Naive B cell (primary cell): ENCODE results near the gene MLEC. TPM values are rescaled to one million over a fixed set of nuclear protein-coding genes. Genes with fewer than 3 reads are reported as not detected.
"Not testable (repeated sequence)": the region's sequence is repeated elsewhere in the genome, so short reads cannot be mapped to it uniquely, and the experiment has no call there.

Experiments used
- ATAC-seq, 2 donors: fragments of 150-1000 bp; cut with Tn5 transposase; 2 replicates each; pipeline ENCODE4 v1.10.0; 2021; ENCODE audit warnings: low read depth in 2 of 2, mild to moderate bottlenecking in 2 of 2, moderate library complexity in 2 of 2
- DNase-seq: peaks from one replicate; pipeline ENCODE4 v3.0.0; 2022
- H3K27ac Mint-ChIP-seq, 6 donors: one replicate each; pipeline ENCODE4 v1.8.0; 2020 to 2022; ENCODE audit warnings: mild to moderate bottlenecking in 6 of 6, mixed read lengths in 6 of 6, moderate library complexity in 5 of 6, inconsistent platforms in 2 of 6
- H3K27me3 Mint-ChIP-seq, 3 donors: one replicate each; pipeline ENCODE4 v1.8.0; 2021 to 2022; ENCODE audit warnings: mixed read lengths in 3 of 3, mild to moderate bottlenecking in 1 of 3
- H3K36me3 Mint-ChIP-seq, 2 donors: one replicate each; pipeline ENCODE4 v1.8.0; 2020 to 2022; ENCODE audit warnings: mixed read lengths in 2 of 2, inconsistent platforms in 1 of 2, mild to moderate bottlenecking in 1 of 2
- H3K4me1 Mint-ChIP-seq, 3 donors: one replicate each; pipeline ENCODE4 v1.8.0; 2020 to 2022; ENCODE audit warnings: mixed read lengths in 3 of 3, inconsistent platforms in 1 of 3, mild to moderate bottlenecking in 1 of 3, moderate library complexity in 1 of 3
- H3K4me3 Mint-ChIP-seq, 8 donors: one replicate each; pipeline ENCODE4 v1.8.0; 2020 to 2022; ENCODE audit warnings: mild to moderate bottlenecking in 8 of 8, mixed read lengths in 8 of 8, moderate library complexity in 8 of 8, inconsistent platforms in 2 of 8
- H3K9me3 Mint-ChIP-seq, 7 donors: one replicate each; pipeline ENCODE4 v1.8.0; 2020 to 2022; ENCODE audit warnings: mixed read lengths in 7 of 7, mild to moderate bottlenecking in 5 of 7, inconsistent platforms in 2 of 7, moderate library complexity in 1 of 7
- polyA plus RNA-seq, 6 donors: library from polyadenylated mRNA; unstranded; fragments of 300-500 nt; fragmentation: Illumina TruSeq; gene quantifications; one replicate each; pipeline ENCODE4 v1.2.3, GENCODE V29; 2021; ENCODE audit warnings: low read depth in 6 of 6

Gene MLEC
- polyA plus RNA-seq, 6 donors from 2014 or later = 32.0 to 43.8 (median 33.8) TPM

GRCh38 chr12:120668868-120669840, 17.8 kb upstream of the MLEC start:
- Mint-ChIP-seq H3K4me3 (peak overlapping the region in 6 of 8 donors; percentile 13 to 88 (median 79)), H3K27me3 (no peaks in the 10 kb centered on the region), H3K4me1 (peaks cover 43 to 90% (median 74%) of the 10 kb centered on the region in 3 donors), H3K36me3 (no peaks in the 10 kb centered on the region), H3K27ac (peak overlapping the region in 4 of 6 donors; percentile 31 to 90 (median 78)), H3K9me3 (no peaks in the 10 kb centered on the region)
- DNase-seq (peak; percentile 65), ATAC-seq (peak; percentile 67 to 68)

- not testable (repeated sequence) for ATAC-seq, DNase-seq, H3K27ac Mint-ChIP-seq, H3K9me3 Mint-ChIP-seq, H3K27me3 Mint-ChIP-seq, H3K36me3 Mint-ChIP-seq
- Mint-ChIP-seq H3K4me1 (peaks cover 49 to 92% (median 78%) of the 10 kb centered on the region in 3 donors), H3K4me3 (peak overlapping the region in 3 of 8 donors; percentile 48 to 79 (median 63))
Measured at GRCh38 chr12:120670237-120670636, 16.7 kb upstream of the MLEC start.

- Mint-ChIP-seq H3K27ac (peak overlapping the region in 1 of 6 donors; percentile 44), H3K4me1 (peaks cover 53 to 91% (median 74%) of the 10 kb centered on the region in 3 donors), H3K4me3 (no peak overlapping the region), H3K36me3 (no peaks in the 10 kb centered on the region), H3K9me3 (no peaks in the 10 kb centered on the region), H3K27me3 (no peaks in the 10 kb centered on the region)
- ATAC-seq = no peak
- DNase-seq = no peak
Measured at GRCh38 chr12:120670667-120671066, 16.3 kb upstream of the MLEC start.

GRCh38 chr12:120674097-120674636, 12.8 kb upstream of the MLEC start:
- Mint-ChIP-seq H3K36me3 (no peaks in the 10 kb centered on the region), H3K9me3 (no peaks in the 10 kb centered on the region), H3K4me3 (peak overlapping the region; percentile 34 to 91 (median 85)), H3K27me3 (no peaks in the 10 kb centered on the region), H3K27ac (peak overlapping the region; percentile 76 to 95 (median 93)), H3K4me1 (peaks cover 41 to 76% (median 60%) of the 10 kb centered on the region in 3 donors)
- ATAC-seq = peak; percentile 79 to 81
- peak; percentile 75 for DNase-seq

- H3K36me3 Mint-ChIP-seq = no peaks in the 10 kb centered on the region
- H3K27ac Mint-ChIP-seq = peak overlapping the region in 3 of 6 donors; percentile 29 to 54 (median 53)
- no peaks in the 10 kb centered on the region for H3K27me3 Mint-ChIP-seq
- H3K4me3 Mint-ChIP-seq = peak overlapping the region in 7 of 8 donors; percentile 10 to 72 (median 35)
- H3K4me1 Mint-ChIP-seq = peaks cover 36 to 57% (median 38%) of the 10 kb centered on the region in 3 donors
- DNase-seq (peak; percentile 34), ATAC-seq (peak; percentile 48 to 50)
- no peaks in the 10 kb centered on the region for H3K9me3 Mint-ChIP-seq
Measured at GRCh38 chr12:120677765-120678473, 9.0 kb upstream of the MLEC start.

- no peak for ATAC-seq
- no peaks in the 10 kb centered on the region for H3K9me3 Mint-ChIP-seq
- H3K27me3 Mint-ChIP-seq = no peaks in the 10 kb centered on the region
- H3K27ac Mint-ChIP-seq = peak overlapping the region in 1 of 6 donors; percentile 54
- H3K36me3 Mint-ChIP-seq = no peaks in the 10 kb centered on the region
- peaks cover 36 to 51% (median 37%) of the 10 kb centered on the region in 3 donors for H3K4me1 Mint-ChIP-seq
- peak overlapping the region in 7 of 8 donors; percentile 10 to 71 (median 35) for H3K4me3 Mint-ChIP-seq
- DNase-seq = no peak
Measured at GRCh38 chr12:120678572-120678971, 8.4 kb upstream of the MLEC start.

GRCh38 chr12:120680165-120680738, 6.7 kb upstream of the MLEC start:
- peak overlapping the region in 3 of 8 donors; percentile 2 to 33 (median 24) for H3K4me3 Mint-ChIP-seq
- H3K4me1 Mint-ChIP-seq = peaks cover 33 to 48% (median 36%) of the 10 kb centered on the region in 3 donors
- H3K27me3 Mint-ChIP-seq = no peaks in the 10 kb centered on the region
- no peak overlapping the region for H3K27ac Mint-ChIP-seq
- H3K36me3 Mint-ChIP-seq = no peaks in the 10 kb centered on the region
- DNase-seq (no peak), ATAC-seq (no peak)
- H3K9me3 Mint-ChIP-seq = peaks cover 0 to 2% (median 0%) of the 10 kb centered on the region in 7 donors

- peak overlapping the region in 5 of 8 donors; percentile 79 to 95 (median 94) for H3K4me3 Mint-ChIP-seq
- peaks cover 0 to 4% (median 0%) of the 10 kb centered on the region in 7 donors for H3K9me3 Mint-ChIP-seq
- H3K27me3 Mint-ChIP-seq = no peaks in the 10 kb centered on the region
- peaks cover 40 to 52% (median 46%) of the 10 kb centered on the region in 3 donors for H3K4me1 Mint-ChIP-seq
- peak overlapping the region in 5 of 6 donors; percentile 92 to 99 (median 96) for H3K27ac Mint-ChIP-seq
- DNase-seq (no peak), ATAC-seq (no peak)
- no peaks in the 10 kb centered on the region for H3K36me3 Mint-ChIP-seq
Measured at GRCh38 chr12:120684523-120684932, 2.4 kb upstream of the MLEC start.

- H3K36me3 Mint-ChIP-seq = no peaks in the 10 kb centered on the region
- no peak for DNase-seq
Measured at GRCh38 chr12:120685522-120685921, 1.4 kb upstream of the MLEC start.

GRCh38 chr12:120686151-120686689, 729 bp upstream of the MLEC start:
- Mint-ChIP-seq H3K27ac (peak overlapping the region; percentile 92 to 99 (median 98)), H3K4me1 (peaks cover 35 to 43% (median 39%) of the 10 kb centered on the region in 3 donors), H3K36me3 (no peaks in the 10 kb centered on the region), H3K4me3 (peak overlapping the region; percentile 79 to 97 (median 94)), H3K27me3 (no peaks in the 10 kb centered on the region), H3K9me3 (peaks cover 0 to 4% (median 0%) of the 10 kb centered on the region in 7 donors)
- peak; percentile 95 for DNase-seq
- peak; percentile 68 to 73 for ATAC-seq

More at GRCh38 chr12:120685522-120685921, 1.4 kb upstream of the MLEC start:
- H3K9me3 Mint-ChIP-seq = peaks cover 0 to 4% (median 0%) of the 10 kb centered on the region in 7 donors
- no peaks in the 10 kb centered on the region for H3K27me3 Mint-ChIP-seq
- H3K4me3 Mint-ChIP-seq = peak overlapping the region; percentile 79 to 97 (median 94)
- peaks cover 35 to 43% (median 40%) of the 10 kb centered on the region in 3 donors for H3K4me1 Mint-ChIP-seq
- ATAC-seq = no peak
- peak overlapping the region; percentile 92 to 99 (median 96) for H3K27ac Mint-ChIP-seq

- Mint-ChIP-seq H3K4me1 (peaks cover 30 to 43% (median 41%) of the 10 kb centered on the region in 3 donors), H3K36me3 (peaks cover 0 to 3% of the 10 kb centered on the region in 2 donors), H3K27ac (peak overlapping the region in 4 of 6 donors; percentile 14 to 66 (median 55)), H3K9me3 (peaks cover 0 to 4% (median 0%) of the 10 kb centered on the region in 7 donors), H3K27me3 (no peaks in the 10 kb centered on the region), H3K4me3 (peak overlapping the region; percentile 79 to 95 (median 90))
- ATAC-seq = no peak
- no peak for DNase-seq
Measured at GRCh38 chr12:120687578-120688289, 785 bp downstream of the MLEC start.
